Adrenal gland (tissue), 12 donors: ENCODE measurements around the gene DCAF6. TPM values are rescaled to one million over a fixed set of nuclear protein-coding genes. Genes with fewer than 3 reads are reported as not detected.

Experiments
- DNase-seq, 7 donors: peaks; one replicate each; pipeline ENCODE4 v3.0.0-alpha.2; 2019 to 2020
- H3K27ac ChIP-seq, 5 donors: fragments of 200-600 bp; sonication (generic) in 4 of 5; 1 replicate in 3 of 5; 2 replicates in 2 of 5; pipeline versions ENCODE4 v1.5.1 to v1.8.0; 2016 to 2020; ENCODE audit warnings: mild to moderate bottlenecking in 1 of 5
- H3K27me3 ChIP-seq: fragments of 200-600 bp; 2 replicates; pipeline ENCODE4 v1.8.0; 2021
- H3K36me3 ChIP-seq, 2 donors: fragments of 200-600 bp; replicated peaks in 1 of 2; 1 replicate in 1 of 2; 2 replicates in 1 of 2; pipeline versions ENCODE4 v1.5.1 to v1.8.0; 2018 to 2022
- H3K4me1 ChIP-seq, 2 donors: fragments of 200-600 bp; replicated peaks in 1 of 2; 1 replicate in 1 of 2; 2 replicates in 1 of 2; pipeline versions ENCODE4 v1.5.1 to v1.8.0; 2018 to 2021
- H3K4me3 ChIP-seq, 4 donors: fragments of 200-600 bp; sonication (generic) in 3 of 4; one replicate each; pipeline ENCODE4 v1.5.1; 2016 to 2018
- H3K9me3 ChIP-seq, 3 donors: fragments of 200-600 bp; sonication (generic) in 1 of 3; replicated peaks in 1 of 3; 1 replicate in 2 of 3; 2 replicates in 1 of 3; pipeline versions ENCODE4 v1.5.1 to v1.8.0; 2016 to 2021
- CTCF ChIP-seq, 6 experiments: fragments of 450-650 bp in 4 of 6; fragments of 200-600 bp in 2 of 6; sonication (generic) in 1 of 6; IDR thresholded peaks; 1 replicate in 5 of 6; 2 replicates in 1 of 6; pipeline versions ENCODE4 v1.5.1 to v1.8.0; 2016 to 2021; ENCODE audit warnings: antibody characterized with exemption in 6 of 6, mild to moderate bottlenecking in 2 of 6, moderate library complexity in 1 of 6
- POLR2A ChIP-seq, 2 donors: fragments of 450-650 bp; IDR thresholded peaks; one replicate each; pipeline ENCODE4 v1.6.1; 2017; ENCODE audit warnings: antibody characterized with exemption in 2 of 2, mild to moderate bottlenecking in 2 of 2, moderate library complexity in 1 of 2
- WGBS, 4 donors: extraction: QIAGEN DNeasy Blood & Tissue Kit in 2 of 4; methylation state at CpG; one replicate each; pipeline versions ENCODE4 v1.1.5 to v1.1.7; 2013 to 2017; 5-methylcytosine and 5-hydroxymethylcytosine counted together
- intact Hi-C, 2 donors: fragments of 100-400 bp; cut with DNase I; formaldehyde crosslinking; loops; one replicate each; pipeline versions ENCODE4 v1.14.1 to v1.15.0; 2022 to 2023
- polyA plus RNA-seq, 3 donors: library from polyadenylated mRNA; stranded (reverse); fragments of 200-250 nt in 2 of 3; fragments of 350-450 nt in 1 of 3; fragmentation: Illumina TruSeq in 1 of 3; extraction: RNeasy Lipid Tissue Mini Kit (QIAGEN cat#74804) in 1 of 3; gene quantifications; one replicate each; pipeline ENCODE4 v1.2.3, GENCODE V29; 2013 to 2014
- total RNA-seq, 9 donors: library from RNA; depleted of rRNA in 4 of 9; stranded (reverse); fragments of >200 nt in 4 of 9; fragments of 120-200 nt in 1 of 9; fragmentation: NEBNext Ultra II Directional in 1 of 9; extraction: Animal tissue kit (Norgen Biotek cat#: 25700) in 1 of 9; gene quantifications; one replicate each; pipeline versions ENCODE4 v1.1.0 to v1.2.4, GENCODE V29; 2013 to 2023
- donor health status: healthy with polysubstance abuse.
- donor health status: Bipolar disorder and iron deficiency.
- donor health status: DM: yes; HTN: yes; CAD: no.
- donor health status: DM: no; HTN: no; CAD: no.
- donor health status: DM: no; HTN: no; CAD: no.
- donor health status: DM: yes; HTN: yes; CAD: no.

Gene DCAF6
- total and polyA plus RNA-seq, 12 donors = 46.4 to 160 (median 90.5) TPM

- DNase-seq = no peak
- TF ChIP-seq CTCF (IDR thresholded peaks at IDR 0.05) = no peak
- TF ChIP-seq POLR2A (IDR thresholded peaks at IDR 0.05) = no peak
- Histone ChIP-seq H3K36me3 (no peaks in the 10 kb centered on the region), H3K27ac (peak overlapping the region in 1 of 5 donors; percentile 33), H3K4me3 (no peak overlapping the region), H3K4me1 (peaks cover 0 to 8% of the 10 kb centered on the region in 2 donors), H3K27me3 (no peaks in the 10 kb centered on the region), H3K9me3 (peaks cover 0 to 9% (median 0%) of the 10 kb centered on the region in 3 donors)
- 81 to 88% (median 84%) methylated on average over 5 of the region's 5 CpGs for WGBS, 4 donors
- intact Hi-C loops = no loop called here
These were observed 94.7 kb downstream of the DCAF6 start for GRCh38 chr1:168031198-168031597.

- H3K36me3 ChIP-seq = no peaks in the 10 kb centered on the region
- peak overlapping the region in 1 of 5 donors; percentile 33 for H3K27ac ChIP-seq
- H3K27me3 ChIP-seq = no peaks in the 10 kb centered on the region
- 84 to 87% (median 85%) methylated on average over 4 of the region's 4 CpGs for WGBS, 4 donors
- peaks cover 0 to 12% of the 10 kb centered on the region in 2 donors for H3K4me1 ChIP-seq
- no peak for DNase-seq
- intact Hi-C loops = no loop called here
- H3K4me3 ChIP-seq = no peak overlapping the region
- TF ChIP-seq CTCF (IDR thresholded peaks at IDR 0.05) (no peak), POLR2A (IDR thresholded peaks at IDR 0.05) (no peak)
- peaks cover 0 to 9% (median 0%) of the 10 kb centered on the region in 3 donors for H3K9me3 ChIP-seq
These were observed 95.1 kb downstream of the DCAF6 start for GRCh38 chr1:168031627-168032026.

GRCh38 chr1:168032029-168032428, 95.5 kb downstream of the DCAF6 start:
- WGBS, 4 donors = 71 to 90% (median 77%) methylated on average over 1 of the region's 1 CpG
- Histone ChIP-seq H3K4me3 (no peak overlapping the region), H3K9me3 (peaks cover 0 to 9% (median 0%) of the 10 kb centered on the region in 3 donors), H3K27me3 (no peaks in the 10 kb centered on the region), H3K27ac (peak overlapping the region in 1 of 5 donors; percentile 33), H3K36me3 (no peaks in the 10 kb centered on the region), H3K4me1 (peaks cover 0 to 16% of the 10 kb centered on the region in 2 donors)
- TF ChIP-seq CTCF (IDR thresholded peaks at IDR 0.05) (no peak), POLR2A (IDR thresholded peaks at IDR 0.05) (no peak)
- DNase-seq = no peak
- intact Hi-C loops = no loop called here

- DNase-seq = no peak
- Histone ChIP-seq H3K36me3 (no peaks in the 10 kb centered on the region), H3K4me3 (no peak overlapping the region), H3K27me3 (no peaks in the 10 kb centered on the region), H3K9me3 (no peaks in the 10 kb centered on the region), H3K27ac (no peak overlapping the region), H3K4me1 (peaks cover 0 to 27% of the 10 kb centered on the region in 2 donors)
- TF ChIP-seq CTCF (IDR thresholded peaks at IDR 0.05) (no peak), POLR2A (IDR thresholded peaks at IDR 0.05) (no peak)
- WGBS, 4 donors = 95 to 97% (median 96%) methylated on average over 5 of the region's 5 CpGs
- intact Hi-C loops = no loop called here
These were observed 98.9 kb downstream of the DCAF6 start for GRCh38 chr1:168035345-168035744.
